ENCODE measurements around the gene FURIN. TPM values are rescaled to one million over a fixed set of nuclear protein-coding genes. Genes with fewer than 3 reads are reported as not detected.
A peak's percentile ranks its signal among the peaks of the same experiment; 100 is the strongest.

FURIN gene
- total RNA-seq, 1 experiment from 2014 or later, result 35.1 TPM

- H3K4me3 Mint-ChIP-seq, result no peak overlapping the region
- no peaks in the 10 kb centered on the region for H3K79me1 ChIP-seq (ENCODE audit: insufficient read depth, low read depth, low read length, poor library complexity, severe bottlenecking)
- no peak overlapping the region for H4K8ac ChIP-seq (replicated peaks; ENCODE audit: insufficient read length, low read depth, low read length)
- no peak overlapping the region for H3K4ac ChIP-seq (ENCODE audit: low read depth, low read length)
- H3K56ac ChIP-seq (ENCODE audit: insufficient read length, low read depth, low read length), result no peak overlapping the region
- TF ChIP-seq, protein P1, sequence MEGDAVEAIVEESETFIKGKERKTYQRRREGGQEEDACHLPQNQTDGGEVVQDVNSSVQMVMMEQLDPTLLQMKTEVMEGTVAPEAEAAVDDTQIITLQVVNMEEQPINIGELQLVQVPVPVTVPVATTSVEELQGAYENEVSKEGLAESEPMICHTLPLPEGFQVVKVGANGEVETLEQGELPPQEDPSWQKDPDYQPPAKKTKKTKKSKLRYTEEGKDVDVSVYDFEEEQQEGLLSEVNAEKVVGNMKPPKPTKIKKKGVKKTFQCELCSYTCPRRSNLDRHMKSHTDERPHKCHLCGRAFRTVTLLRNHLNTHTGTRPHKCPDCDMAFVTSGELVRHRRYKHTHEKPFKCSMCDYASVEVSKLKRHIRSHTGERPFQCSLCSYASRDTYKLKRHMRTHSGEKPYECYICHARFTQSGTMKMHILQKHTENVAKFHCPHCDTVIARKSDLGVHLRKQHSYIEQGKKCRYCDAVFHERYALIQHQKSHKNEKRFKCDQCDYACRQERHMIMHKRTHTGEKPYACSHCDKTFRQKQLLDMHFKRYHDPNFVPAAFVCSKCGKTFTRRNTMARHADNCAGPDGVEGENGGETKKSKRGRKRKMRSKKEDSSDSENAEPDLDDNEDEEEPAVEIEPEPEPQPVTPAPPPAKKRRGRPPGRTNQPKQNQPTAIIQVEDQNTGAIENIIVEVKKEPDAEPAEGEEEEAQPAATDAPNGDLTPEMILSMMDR (conservative IDR thresholded peaks at IDR 0.05), result no peak
- no peaks in the 10 kb centered on the region for H3K27me3 ChIP-seq (ENCODE audit: insufficient read depth, low read length)
- H3K23me2 ChIP-seq (ENCODE audit: insufficient read length, low read depth, low read length, poor library complexity, severe bottlenecking), result no peaks in the 10 kb centered on the region
- no peak overlapping the region for H2BK20ac ChIP-seq (ENCODE audit: low read depth, low read length, poor library complexity, severe bottlenecking)
- H3K27me3 Mint-ChIP-seq (ENCODE audit: low read depth), result no peaks in the 10 kb centered on the region
- no peak overlapping the region for H2BK5ac ChIP-seq (ENCODE audit: insufficient read length, low read length)
- no peak for DNase-seq
- no peak overlapping the region for H2BK15ac ChIP-seq (ENCODE audit: low read depth, low read length)
- H3K23ac ChIP-seq (ENCODE audit: insufficient read length, low read depth, low read length), result no peak overlapping the region
- peaks cover 2 to 50% (median 10%) of the 10 kb centered on the region in 3 experiments; a peak in 5 of 7 replicates for H3K36me3 Mint-ChIP-seq (ENCODE audit: insufficient read depth in 1 of 3, low read depth in 3 of 3)
- no peak overlapping the region for H2BK120ac ChIP-seq (ENCODE audit: low read depth, low read length, poor library complexity, severe bottlenecking)
- no peak overlapping the region for H3K9ac ChIP-seq (ENCODE audit: extremely low read depth, insufficient read length, low read length)
- H3K18ac ChIP-seq (ENCODE audit: insufficient read length, low read depth, low read length), result no peak overlapping the region
- no peak overlapping the region for H2BK12ac ChIP-seq (ENCODE audit: insufficient read length, low read depth, low read length)
- H3K4me2 ChIP-seq (ENCODE audit: insufficient read depth, insufficient read length, low read length), result no peak overlapping the region
- no peak overlapping the region for H3K14ac ChIP-seq (ENCODE audit: insufficient read depth, low read length)
- H3K9me3 ChIP-seq (ENCODE audit: control insufficient read depth, low read depth, low read length), result no peaks in the 10 kb centered on the region
- no CpG with 5 or more reads among the region's 12 CpGs for WGBS (ENCODE audit: extremely low coverage, insufficient read length, low lambda C conversion rate)
- H3T11ph ChIP-seq (ENCODE audit: low read length), result no peak overlapping the region
- H3K27ac ChIP-seq (ENCODE audit: insufficient read length, low read depth, low read length), result no peak overlapping the region
- no peak overlapping the region for H4K5ac ChIP-seq (ENCODE audit: insufficient read length, low read depth, low read length)
- H4K91ac ChIP-seq (ENCODE audit: insufficient read length, low read depth, low read length), result no peak overlapping the region
- H3K27ac Mint-ChIP-seq, result peak overlapping the region in 1 of 3 experiments; percentile 11; a peak in 1 of 7 replicates
- no peaks in the 10 kb centered on the region for H4K20me1 ChIP-seq (ENCODE audit: control insufficient read depth, insufficient read depth, insufficient read length)
- H3K4me1 Mint-ChIP-seq, result peaks cover 3 to 8% of the 10 kb centered on the region in 2 experiments; a peak in 2 of 4 replicates
- no peaks in the 10 kb centered on the region for H3K79me2 ChIP-seq (ENCODE audit: insufficient read depth, low read length)
- no peak overlapping the region for H2AK5ac ChIP-seq (ENCODE audit: insufficient read length, low read length)
- no peaks in the 10 kb centered on the region for H3K4me1 ChIP-seq (ENCODE audit: insufficient read depth, low read length)
- no peak overlapping the region for H2AFZ ChIP-seq (ENCODE audit: low read length)
- no peaks in the 10 kb centered on the region for H3K9me3 Mint-ChIP-seq
Observed at GRCh38 chr15:90913398-90913944, 45.1 kb downstream of the FURIN start.
